Measurements from ENCODE around the gene HECW1.
"Not testable (repeated sequence)": the region's sequence is repeated elsewhere in the genome, so short reads cannot be mapped to it uniquely, and the experiment has no call there.

Gene HECW1

DNA sequence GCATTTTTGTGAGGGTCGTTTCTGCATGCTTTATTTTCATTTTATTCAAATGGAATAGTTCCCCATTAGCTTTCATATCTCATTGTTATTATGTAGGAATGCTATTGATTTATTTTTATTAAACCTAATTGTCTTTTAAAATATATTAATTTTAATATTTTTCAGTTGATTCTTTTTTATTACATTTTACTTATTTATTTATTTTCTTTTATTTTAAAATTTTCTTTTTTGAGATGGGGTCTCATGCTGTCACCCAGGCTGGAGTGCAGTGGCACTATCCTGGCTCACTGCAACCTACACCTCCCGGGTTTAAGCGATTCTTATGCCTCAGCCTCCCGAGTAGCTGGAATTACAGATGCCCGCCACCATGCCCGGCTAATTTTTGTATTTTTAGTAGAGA, 463.1 kb downstream of the HECW1 start:
- H3K4me3 ChIP-seq (replicated peaks; ENCODE audit: low read depth, low read length), result no peak overlapping the region
- DNase-seq (ENCODE audit: low read depth), result no peak
- no peak for TF ChIP-seq CTCF (IDR thresholded peaks at IDR 0.05; ENCODE audit: low read length, missing control alignments)

DNA sequence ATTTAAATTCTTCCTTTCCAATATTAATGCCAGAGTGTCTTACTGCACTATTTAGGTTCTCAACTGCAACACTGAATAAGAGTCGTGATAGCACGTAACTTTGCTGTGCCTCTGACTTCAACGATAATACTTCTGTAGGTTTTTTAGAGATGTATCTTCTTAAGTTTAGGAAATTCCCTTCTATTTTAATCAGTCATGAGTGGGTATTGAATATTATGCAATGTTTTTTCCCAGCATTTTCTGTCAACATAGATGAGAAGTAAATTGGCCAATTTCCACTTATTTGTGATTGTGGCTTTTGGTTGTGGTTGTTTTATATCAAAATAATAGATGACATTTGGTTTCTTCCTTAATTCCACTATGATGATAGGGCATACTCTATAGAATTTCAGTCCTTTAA, 463.8 kb downstream of the HECW1 start:
- no peak overlapping the region for H3K4me3 ChIP-seq (replicated peaks; ENCODE audit: low read depth, low read length)
- DNase-seq (ENCODE audit: low read depth), result no peak
- no peak for TF ChIP-seq CTCF (IDR thresholded peaks at IDR 0.05; ENCODE audit: low read length, missing control alignments)

DNA sequence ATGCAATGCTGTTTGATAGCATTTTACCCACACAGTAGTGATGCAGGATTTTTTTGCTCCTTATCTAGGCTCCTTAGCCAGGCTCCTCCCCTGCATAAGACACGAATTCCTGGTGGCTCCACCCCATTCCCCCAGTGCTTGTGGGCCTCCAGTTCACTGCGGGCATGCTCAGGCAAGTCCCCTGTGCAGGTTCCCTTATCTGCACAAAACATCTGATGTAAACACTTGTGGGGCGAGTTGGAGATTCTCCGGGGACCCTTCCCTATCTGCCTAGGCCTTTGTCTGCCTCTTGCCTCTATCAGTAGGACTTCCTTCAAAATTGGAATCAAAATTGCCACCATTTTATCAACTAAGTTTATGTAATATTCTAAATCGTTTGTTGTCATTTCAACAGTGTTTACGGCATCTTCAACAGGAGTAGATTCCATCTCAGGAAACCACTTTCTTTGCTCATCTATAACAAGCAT, 465.1 kb downstream of the HECW1 start:
- DNase-seq (ENCODE audit: low read depth), result peak; percentile 53
- no peak overlapping the region for H3K4me3 ChIP-seq (replicated peaks; ENCODE audit: low read depth, low read length)
- no peak for TF ChIP-seq CTCF (IDR thresholded peaks at IDR 0.05; ENCODE audit: low read length, missing control alignments)

DNA sequence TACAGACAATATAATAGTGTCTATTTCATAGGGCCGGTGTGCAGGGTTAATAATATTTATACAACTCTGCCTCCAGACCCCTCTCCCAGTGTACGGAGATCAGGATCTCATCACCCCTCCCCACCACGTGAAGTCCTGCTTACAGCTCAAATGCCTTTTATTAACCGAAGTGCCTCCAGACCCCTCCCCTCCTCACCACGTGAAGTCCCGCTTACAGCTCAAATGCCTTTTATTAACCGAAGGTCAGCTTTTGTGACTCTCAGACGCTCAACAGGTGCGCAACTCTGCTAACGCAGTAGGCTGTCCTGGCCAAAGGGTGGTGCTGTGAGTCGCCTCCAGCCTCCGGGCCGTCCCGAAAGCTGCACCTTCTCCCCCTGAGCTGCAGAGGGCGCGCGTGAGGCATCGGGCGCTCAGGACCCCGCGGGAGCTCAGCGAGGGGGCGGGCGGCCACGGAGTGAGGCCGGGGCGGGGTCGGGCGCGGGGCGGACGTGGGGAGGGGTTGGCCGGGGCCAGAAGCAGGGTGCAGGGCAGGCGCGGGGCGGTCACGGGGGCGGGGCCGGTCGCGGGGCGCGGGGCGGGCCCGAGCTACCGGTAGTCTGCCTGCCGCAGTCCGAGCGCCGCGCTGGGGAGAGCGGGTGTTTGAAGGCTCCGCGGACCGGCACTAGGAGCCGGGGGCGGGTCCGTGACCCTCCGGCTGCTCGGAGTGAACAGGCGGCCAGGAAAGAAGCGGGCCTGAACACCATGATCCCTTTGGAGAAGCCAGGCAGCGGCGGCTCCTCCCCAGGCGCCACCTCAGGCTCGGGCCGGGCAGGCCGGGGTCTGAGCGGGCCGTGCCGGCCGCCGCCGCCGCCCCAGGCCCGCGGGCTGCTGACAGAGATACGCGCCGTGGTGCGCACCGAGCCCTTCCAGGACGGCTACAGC, 470.3 kb downstream of the HECW1 start, which contains the start of gene STK17A:
STK17A (plus strand) TSS at position 606 of the 921 bp plus-strand sequence; CDS start at position 742, 136 bp downstream.
- peak within 1 kb of the TSS; percentile 93 for H3K4me3 ChIP-seq (replicated peaks; ENCODE audit: low read depth, low read length)
- TF ChIP-seq CTCF (IDR thresholded peaks at IDR 0.05; ENCODE audit: low read length, missing control alignments), result peak; percentile 96

GRCh38 chr7:43583424-43584194, 471.2 kb downstream of the HECW1 start:
- H3K4me3 ChIP-seq (replicated peaks; ENCODE audit: low read depth, low read length), result peak overlapping the region; percentile 93
- peak; percentile 49 for DNase-seq (ENCODE audit: low read depth)
- TF ChIP-seq CTCF (IDR thresholded peaks at IDR 0.05; ENCODE audit: low read length, missing control alignments), result no peak

More for the DNA sequence above, 470.3 kb downstream of the HECW1 start, which contains the start of gene STK17A:
- DNase-seq (ENCODE audit: low read depth), result peak; percentile 92

GRCh38 chr7:43584195-43584586, 471.7 kb downstream of the HECW1 start:
- peak overlapping the region; percentile 93 for H3K4me3 ChIP-seq (replicated peaks; ENCODE audit: low read depth, low read length)
- TF ChIP-seq CTCF (IDR thresholded peaks at IDR 0.05; ENCODE audit: low read length, missing control alignments), result no peak
- peak; percentile 85 for DNase-seq (ENCODE audit: low read depth)

DNA sequence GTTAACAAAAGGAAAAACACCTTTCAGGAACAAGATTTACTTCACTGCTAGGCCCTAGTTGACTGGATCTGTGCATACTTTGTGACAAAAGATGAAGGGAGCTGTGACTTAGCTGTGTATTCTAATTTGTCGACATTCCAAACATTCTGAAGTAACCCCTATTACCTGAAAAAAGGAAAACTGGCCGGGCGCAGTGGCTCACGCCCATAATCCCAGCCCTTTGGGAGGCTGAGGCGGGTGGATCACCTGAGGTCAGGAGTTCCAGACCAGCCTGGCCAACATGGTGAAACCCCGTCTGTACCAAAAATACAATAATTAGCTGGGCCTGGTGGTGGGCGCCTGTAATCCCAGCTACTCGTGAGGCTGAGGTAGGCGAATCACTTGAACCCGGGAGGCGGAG, 472.3 kb downstream of the HECW1 start:
- DNase-seq (ENCODE audit: low read depth), result not testable (repeated sequence)
- peak overlapping the region; percentile 93 for H3K4me3 ChIP-seq (replicated peaks; ENCODE audit: low read depth, low read length)
